ENCODE measurements around the gene GNLY. TPM values are rescaled to one million over a fixed set of nuclear protein-coding genes. Genes with fewer than 3 reads are reported as not detected.

GNLY gene
- polyA plus RNA-seq, 4 donors, result 0.18 to 0.74 (median 0.61) TPM

DNA sequence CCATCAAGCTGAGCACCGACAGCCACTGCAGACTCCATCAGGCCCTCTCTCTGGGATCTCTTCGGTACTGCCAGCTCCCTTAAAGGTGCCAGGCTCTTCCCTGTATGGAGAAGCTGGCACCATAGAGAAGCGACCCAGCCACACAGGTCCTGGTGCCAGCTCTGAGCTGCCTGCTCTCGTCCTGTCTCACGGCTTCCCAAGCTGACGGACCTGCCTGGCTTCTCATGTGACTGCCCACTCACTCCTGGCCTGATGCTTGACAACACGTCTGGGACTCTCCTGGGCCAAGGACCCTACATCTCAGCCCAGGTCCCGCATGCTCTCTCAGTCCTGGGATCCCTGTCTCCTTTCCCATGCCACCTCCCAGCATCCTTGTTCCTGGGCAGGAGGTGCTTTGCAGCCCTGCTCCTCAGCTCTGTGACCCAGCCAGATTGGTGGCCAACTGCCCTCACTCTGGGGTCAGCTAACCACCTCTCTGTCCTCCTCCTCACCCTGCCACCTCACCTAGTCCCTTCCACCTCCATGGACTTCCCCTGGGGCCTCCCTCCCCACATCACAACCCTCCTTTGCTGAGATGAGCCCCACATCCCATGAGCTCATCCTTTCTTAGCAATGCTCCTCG lies 47.2 kb downstream of the GNLY start:
- no peak for DNase-seq (ENCODE audit: low read depth in 4 of 4, low spot score in 2 of 4)

DNA sequence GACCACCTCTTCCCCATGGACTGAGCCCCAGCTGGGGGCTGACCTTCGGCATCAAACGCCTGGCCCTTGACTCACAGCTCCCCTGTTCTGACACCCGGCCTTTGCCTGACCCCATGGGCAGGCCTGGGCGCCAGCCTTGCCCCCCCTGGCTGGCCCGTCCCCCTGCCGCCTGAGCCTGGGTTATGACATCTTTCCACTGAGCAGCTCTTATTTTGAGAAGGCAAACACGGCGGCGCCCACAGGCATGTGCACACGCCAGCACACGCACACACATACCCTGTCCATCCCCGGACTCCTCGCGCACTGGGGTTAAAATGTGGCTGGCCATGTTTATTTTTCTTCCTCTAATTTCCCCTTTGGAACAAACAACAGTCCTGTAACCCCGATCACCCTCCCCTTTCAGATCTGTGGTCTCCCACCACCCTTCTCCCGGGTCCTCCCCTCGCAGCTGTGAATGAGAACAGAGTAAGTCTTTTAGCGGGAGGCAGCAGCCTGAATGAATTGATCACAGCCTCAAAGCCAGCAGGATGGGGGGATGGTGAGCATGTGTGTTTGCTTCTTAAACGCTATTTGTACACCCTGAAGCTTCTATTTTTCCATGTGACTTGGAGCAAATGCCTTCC lies 47.8 kb downstream of the GNLY start:
- no peak for DNase-seq (ENCODE audit: low read depth in 4 of 4, low spot score in 2 of 4)

DNA sequence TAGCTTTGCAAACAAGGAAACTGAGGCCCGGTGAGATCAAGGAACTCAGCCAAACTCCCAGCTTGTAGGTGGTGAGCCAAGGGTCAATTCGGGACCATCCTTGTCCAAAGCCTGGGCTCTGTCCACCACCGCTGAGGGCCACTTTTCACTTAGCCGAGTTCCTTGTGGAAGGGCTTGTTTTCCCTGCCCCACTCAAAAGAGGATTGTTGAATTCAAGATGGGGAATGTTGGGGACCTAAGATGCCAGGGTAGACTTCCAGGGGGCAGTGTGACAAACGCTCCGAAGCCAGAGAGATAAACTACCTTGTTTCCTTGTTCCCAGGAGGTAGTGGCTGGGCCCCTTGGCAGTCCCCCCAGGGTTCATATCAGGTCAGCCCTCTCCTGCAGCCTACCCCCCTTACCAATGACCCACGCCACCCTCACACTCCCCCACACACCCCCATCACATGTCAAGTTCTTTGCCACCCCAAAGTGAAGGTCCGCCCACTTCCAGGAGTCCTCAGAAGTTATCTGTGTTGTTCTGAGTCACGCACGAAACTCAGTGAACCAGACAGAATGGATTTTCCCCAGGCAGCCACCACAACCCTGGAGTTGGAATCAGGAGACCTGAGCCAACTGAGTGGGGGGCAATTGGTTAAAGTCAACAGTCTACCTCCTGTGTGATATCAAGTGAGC lies 49.3 kb downstream of the GNLY start:
- no peak for DNase-seq (ENCODE audit: low read depth in 4 of 4, low spot score in 2 of 4)

DNA sequence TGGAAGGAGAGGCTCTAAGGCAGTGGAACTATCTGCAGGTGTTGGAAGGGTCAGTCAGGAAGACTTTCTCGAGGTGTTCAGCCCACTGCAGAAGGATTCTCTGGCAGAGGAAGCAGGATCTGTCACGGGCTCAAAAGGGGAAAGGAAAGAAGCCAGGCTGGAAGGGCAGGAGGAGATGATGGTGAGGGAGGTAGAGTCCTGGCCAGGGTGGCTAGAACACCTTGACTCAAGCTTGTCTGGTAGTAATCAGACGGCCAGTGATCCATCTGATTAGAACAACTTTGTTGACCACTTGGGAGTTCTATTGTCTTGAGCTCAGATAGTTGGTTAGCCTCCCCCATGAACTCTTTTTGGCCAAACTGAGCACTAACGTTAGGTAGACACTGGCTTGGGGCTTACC lies 49.9 kb downstream of the GNLY start:
- no peak for DNase-seq (ENCODE audit: low read depth in 4 of 4, low spot score in 2 of 4)

DNA sequence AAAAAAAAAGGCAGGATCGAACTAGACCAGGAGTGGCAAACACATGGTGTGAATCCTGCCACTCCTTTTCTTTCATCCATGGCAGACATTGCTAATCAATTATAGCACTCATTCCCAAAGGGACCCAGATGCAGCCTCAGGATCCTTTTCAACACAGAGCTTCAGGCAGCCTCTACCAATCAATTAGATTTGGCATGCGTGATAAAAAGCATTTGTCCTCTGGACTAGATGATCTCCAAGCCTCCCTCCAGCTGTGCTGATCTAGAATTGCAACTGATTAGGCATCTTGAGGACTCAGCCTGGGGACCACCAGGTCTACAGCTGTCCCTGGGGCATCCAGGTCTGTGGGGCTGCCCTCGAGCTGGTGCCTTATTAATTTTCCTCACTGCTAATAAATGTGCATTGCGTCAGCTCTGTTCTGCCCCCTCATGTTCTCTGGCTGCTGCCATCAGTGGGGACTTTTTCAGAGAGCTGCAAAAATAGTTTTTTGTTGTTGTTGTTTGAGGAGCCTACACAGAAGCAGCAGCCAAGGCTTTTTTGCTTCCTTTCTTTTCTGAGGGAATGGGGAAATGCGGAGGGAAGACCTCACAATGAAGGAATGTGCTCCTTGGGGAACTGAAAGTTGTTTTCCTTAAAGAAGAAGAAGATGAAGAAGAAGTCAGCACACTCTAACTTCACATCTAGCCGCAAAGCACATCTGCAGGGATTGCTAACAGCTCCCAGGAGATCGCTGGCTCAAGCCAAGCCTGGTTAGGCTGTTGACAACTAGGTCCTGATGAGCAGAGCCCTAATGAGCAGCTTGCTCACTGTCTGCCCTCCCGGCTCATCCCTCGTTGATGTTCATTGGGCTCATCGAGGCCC lies 50.8 kb downstream of the GNLY start:
- no peak for DNase-seq (ENCODE audit: low read depth in 4 of 4, low spot score in 2 of 4)

DNA sequence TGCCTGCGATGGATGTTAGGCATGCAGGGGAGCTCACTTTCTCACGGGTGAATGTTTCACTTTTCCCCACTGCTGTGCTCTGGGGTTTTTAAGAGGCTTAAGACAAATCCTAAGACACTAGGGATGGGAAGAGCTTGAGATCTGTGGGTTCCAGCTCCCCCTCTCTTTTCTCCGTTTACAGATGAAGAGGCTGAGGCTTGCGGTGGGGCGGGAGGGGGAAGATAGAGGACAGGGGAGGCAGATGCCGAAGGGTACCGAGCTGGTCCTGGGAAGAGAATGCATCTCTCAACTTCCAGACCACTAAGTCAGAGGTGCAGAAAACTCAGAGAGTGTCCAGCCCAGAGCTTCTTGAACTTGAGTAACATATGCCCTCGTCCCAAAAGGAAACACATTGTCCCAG lies 51.5 kb downstream of the GNLY start:
- no peak for DNase-seq (ENCODE audit: low read depth in 4 of 4, low spot score in 2 of 4)

DNA sequence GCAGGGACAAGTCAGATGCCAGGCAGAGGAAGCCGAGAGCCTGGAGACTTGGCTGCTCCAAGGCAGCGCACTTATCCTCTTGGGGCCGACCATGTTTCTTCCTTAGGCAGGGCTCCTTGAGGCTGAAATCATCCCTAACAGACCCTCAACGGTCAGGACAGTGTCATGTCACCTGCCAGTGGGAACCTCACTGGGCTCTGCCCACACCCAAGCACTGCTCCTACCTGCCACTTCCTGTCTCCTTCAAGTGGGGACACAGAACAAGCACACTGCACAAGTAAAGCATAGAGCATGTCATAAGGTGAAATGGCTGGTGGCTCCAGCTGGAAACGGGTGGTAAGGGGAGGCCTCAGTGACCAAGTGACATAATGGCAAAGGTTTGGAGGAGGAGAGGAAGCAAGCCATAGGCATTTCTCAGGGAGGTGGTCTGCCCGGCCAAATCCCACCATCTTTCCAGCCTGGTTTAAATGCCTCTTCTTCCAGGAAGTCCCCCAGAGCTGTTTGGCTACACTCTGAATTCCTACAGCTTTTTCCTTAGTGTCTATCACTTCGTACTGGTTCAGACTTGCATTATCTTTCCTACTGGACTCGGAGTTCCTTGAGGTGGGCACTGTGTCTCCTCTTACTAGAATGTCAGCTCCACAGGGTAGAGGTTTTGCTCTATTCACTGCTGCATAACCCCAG lies 52.3 kb downstream of the GNLY start:
- DNase-seq (ENCODE audit: low read depth in 4 of 4, low spot score in 2 of 4), result no peak

DNA sequence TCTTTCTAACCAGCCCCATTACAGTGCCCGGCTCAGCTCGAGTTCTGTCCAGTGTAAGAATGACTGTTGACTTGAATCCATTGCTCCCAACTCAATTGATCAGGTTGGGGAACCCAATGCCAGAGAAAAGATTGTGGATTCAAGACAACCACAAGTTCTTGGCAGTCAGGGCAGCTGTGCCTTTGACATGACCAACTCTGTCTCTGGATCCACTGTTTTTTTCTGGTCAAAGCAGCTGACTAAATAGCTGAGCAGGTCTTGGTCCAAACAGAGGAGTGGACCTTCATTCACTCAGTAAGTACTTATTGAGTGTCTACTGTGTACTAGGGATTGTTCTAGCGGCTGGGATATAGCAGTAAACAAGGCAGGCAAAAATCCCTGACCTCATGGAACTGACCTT lies 53.3 kb downstream of the GNLY start:
- no peak for DNase-seq (ENCODE audit: low read depth in 4 of 4, low spot score in 2 of 4)

DNA sequence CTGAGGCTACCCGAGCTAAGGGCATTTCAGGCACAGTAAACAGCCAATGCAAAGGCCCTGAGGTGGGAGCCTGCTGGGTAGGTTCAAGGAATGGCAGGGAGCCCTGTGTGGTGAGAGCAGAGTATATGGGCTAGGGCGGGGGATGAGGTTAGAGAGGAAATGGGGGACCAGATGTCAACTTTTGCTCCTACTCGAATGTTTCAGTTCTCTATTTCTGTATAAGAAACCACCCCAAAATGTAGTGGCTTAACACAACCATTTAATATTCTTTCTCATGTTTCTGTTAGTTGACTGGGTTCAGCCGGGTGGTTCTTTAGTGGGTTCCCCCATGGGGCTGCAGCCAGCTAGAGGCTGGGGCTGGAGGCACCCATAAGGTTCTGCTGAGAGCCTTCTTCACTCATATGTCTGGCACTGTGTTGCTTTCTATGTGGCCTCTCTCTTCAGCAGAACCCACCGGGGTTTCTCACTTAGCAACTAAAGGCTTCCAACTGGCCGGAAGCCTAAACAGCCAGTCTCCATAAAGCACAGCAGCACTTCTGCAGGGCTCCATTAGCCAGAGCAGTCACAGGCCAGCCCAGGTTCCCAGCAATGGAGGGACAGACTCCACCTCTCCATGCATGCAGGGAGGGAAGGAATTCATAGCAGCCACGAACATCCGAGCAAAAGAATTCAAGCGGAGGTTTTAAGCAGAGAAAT lies 54.0 kb downstream of the GNLY start:
- no peak for DNase-seq (ENCODE audit: low read depth in 4 of 4, low spot score in 2 of 4)

Other genes starting within 250 kb of the GNLY start
- 100 to 1,000 TPM; 277 to 434 (median 344) TPM for gene MAT2A, start 155.2 kb upstream of the GNLY start, polyA plus RNA-seq (ENCODE audit: insufficient read length in 4 of 4)
- gene GGCX, start 132.9 kb upstream of the GNLY start, polyA plus RNA-seq (ENCODE audit: insufficient read length in 4 of 4), result 10 to 100 TPM; 42.1 to 48.1 (median 43.3) TPM
- gene VAMP8, start 116.8 kb upstream of the GNLY start, polyA plus RNA-seq (ENCODE audit: insufficient read length in 4 of 4), result 10 to 100 TPM; 86.5 to 99.5 (median 91.1) TPM
- gene VAMP5, start 109.9 kb upstream of the GNLY start, polyA plus RNA-seq (ENCODE audit: insufficient read length in 4 of 4), result 10 to 100 TPM; 37.1 to 54.2 (median 45.7) TPM
- 100 to 1,000 TPM; 127 to 154 (median 143) TPM for gene RNF181, start 98.6 kb upstream of the GNLY start, polyA plus RNA-seq (ENCODE audit: insufficient read length in 4 of 4)
- 10 to 100 TPM; 33.7 to 43.0 (median 36.7) TPM for gene TMEM150A, start 91.7 kb upstream of the GNLY start, polyA plus RNA-seq (ENCODE audit: insufficient read length in 4 of 4)
- gene C2orf68, start 82.3 kb upstream of the GNLY start, polyA plus RNA-seq (ENCODE audit: insufficient read length in 4 of 4), result 10 to 100 TPM; 55.2 to 83.3 (median 69.6) TPM
- 10 to 100 TPM; 61.8 to 72.5 (median 67.4) TPM for gene USP39, start 78.2 kb upstream of the GNLY start, polyA plus RNA-seq (ENCODE audit: insufficient read length in 4 of 4)
- gene SFTPB, start 26.2 kb upstream of the GNLY start, polyA plus RNA-seq (ENCODE audit: insufficient read length in 4 of 4), result under 1 TPM; 0.09 to 0.61 (median 0.14) TPM
- 10 to 100 TPM; 14.2 to 18.6 (median 16.7) TPM for gene ATOH8, start 59.6 kb downstream of the GNLY start, polyA plus RNA-seq (ENCODE audit: insufficient read length in 4 of 4)
- 10 to 100 TPM in 3 of 4 donors, 1 to 10 TPM in 1; 9.5 to 12.6 (median 12.3) TPM for gene ST3GAL5, start 194.6 kb downstream of the GNLY start, polyA plus RNA-seq (ENCODE audit: insufficient read length in 4 of 4)